ENCODE data around the gene MLLT3.

Gene MLLT3

DNA sequence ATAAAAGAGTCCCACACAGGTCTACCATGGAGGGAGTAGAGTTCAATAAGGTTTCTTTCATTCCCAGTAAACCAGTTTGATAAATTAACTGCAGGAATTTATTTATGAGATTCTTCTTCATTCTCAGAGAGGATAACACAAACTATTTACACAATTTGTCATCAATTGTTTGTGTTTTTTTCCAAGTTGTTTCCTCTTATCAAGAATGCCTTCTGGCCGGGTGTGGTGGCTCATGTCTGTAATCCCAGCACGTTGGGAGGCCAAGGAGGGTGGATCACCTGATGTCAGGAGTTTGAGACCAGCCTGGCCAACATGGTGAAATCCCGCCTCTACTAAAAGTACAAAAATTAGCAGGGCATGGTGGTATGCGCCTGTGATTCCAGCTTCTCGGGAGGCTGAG is 216.7 kb downstream of the MLLT3 start:
- Histone ChIP-seq H3K27me3 (ENCODE audit: insufficient read depth, low read length, poor library complexity, severe bottlenecking) (no peaks in the 10 kb centered on the region), H3F3A (ENCODE audit: low read depth) (no peaks in the 10 kb centered on the region), H3K4me3 (ENCODE audit: low read length, poor library complexity, severe bottlenecking) (no peak overlapping the region), H3K4me2 (ENCODE audit: low read depth, low read length, poor library complexity, severe bottlenecking) (no peak overlapping the region), H3K9me2 (replicated peaks; ENCODE audit: low read depth, low read length) (no peaks in the 10 kb centered on the region), H3K4me1 (ENCODE audit: insufficient read depth, low read length, poor library complexity, severe bottlenecking) (peaks cover 26% of the 10 kb centered on the region), H4K20me1 (ENCODE audit: insufficient read depth, low read length, poor library complexity, severe bottlenecking) (peaks cover 7% of the 10 kb centered on the region), H3K36me3 (ENCODE audit: insufficient read depth, low read length) (peaks cover 8% of the 10 kb centered on the region), H3K9ac (ENCODE audit: low read depth, low read length, poor library complexity, severe bottlenecking) (no peak overlapping the region), H3K79me2 (ENCODE audit: insufficient read depth, low read length) (peaks cover 20% of the 10 kb centered on the region; the same call in 1 of the 2 replicates), H3K9me3 (ENCODE audit: insufficient read depth, low read depth, low read length) (no peaks in the 10 kb centered on the region), H2AFZ (ENCODE audit: low read length) (no peak overlapping the region)
- TF ChIP-seq EZH2phosphoT487 (IDR thresholded peaks at IDR 0.05; ENCODE audit: borderline replicate concordance): no peak
- TF ChIP-seq, protein P1, sequence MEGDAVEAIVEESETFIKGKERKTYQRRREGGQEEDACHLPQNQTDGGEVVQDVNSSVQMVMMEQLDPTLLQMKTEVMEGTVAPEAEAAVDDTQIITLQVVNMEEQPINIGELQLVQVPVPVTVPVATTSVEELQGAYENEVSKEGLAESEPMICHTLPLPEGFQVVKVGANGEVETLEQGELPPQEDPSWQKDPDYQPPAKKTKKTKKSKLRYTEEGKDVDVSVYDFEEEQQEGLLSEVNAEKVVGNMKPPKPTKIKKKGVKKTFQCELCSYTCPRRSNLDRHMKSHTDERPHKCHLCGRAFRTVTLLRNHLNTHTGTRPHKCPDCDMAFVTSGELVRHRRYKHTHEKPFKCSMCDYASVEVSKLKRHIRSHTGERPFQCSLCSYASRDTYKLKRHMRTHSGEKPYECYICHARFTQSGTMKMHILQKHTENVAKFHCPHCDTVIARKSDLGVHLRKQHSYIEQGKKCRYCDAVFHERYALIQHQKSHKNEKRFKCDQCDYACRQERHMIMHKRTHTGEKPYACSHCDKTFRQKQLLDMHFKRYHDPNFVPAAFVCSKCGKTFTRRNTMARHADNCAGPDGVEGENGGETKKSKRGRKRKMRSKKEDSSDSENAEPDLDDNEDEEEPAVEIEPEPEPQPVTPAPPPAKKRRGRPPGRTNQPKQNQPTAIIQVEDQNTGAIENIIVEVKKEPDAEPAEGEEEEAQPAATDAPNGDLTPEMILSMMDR (conservative IDR thresholded peaks at IDR 0.05; ENCODE audit: low read length): no peak

- Histone ChIP-seq H3K4me2 (ENCODE audit: low read depth, low read length, poor library complexity, severe bottlenecking) (no peak overlapping the region), H2AFZ (ENCODE audit: low read length) (no peak overlapping the region), H3K36me3 (ENCODE audit: insufficient read depth, low read length) (peaks cover 8% of the 10 kb centered on the region)
Observed at GRCh38 chr9:20405078-20405477, 217.2 kb downstream of the MLLT3 start.

GRCh38 chr9:20404192-20404813 is 218.0 kb downstream of the MLLT3 start:
- Histone ChIP-seq H3K9ac (ENCODE audit: low read depth, low read length, poor library complexity, severe bottlenecking) (no peak overlapping the region), H3K4me1 (ENCODE audit: insufficient read depth, low read length, poor library complexity, severe bottlenecking) (peaks cover 24% of the 10 kb centered on the region), H3K9me3 (ENCODE audit: insufficient read depth, low read depth, low read length) (no peaks in the 10 kb centered on the region), H3K36me3 (ENCODE audit: insufficient read depth, low read length) (peaks cover 8% of the 10 kb centered on the region; the same call in 1 of the 2 replicates), H3F3A (ENCODE audit: low read depth) (no peaks in the 10 kb centered on the region), H3K4me3 (ENCODE audit: low read length, poor library complexity, severe bottlenecking) (no peak overlapping the region), H3K4me2 (ENCODE audit: low read depth, low read length, poor library complexity, severe bottlenecking) (no peak overlapping the region), H2AFZ (ENCODE audit: low read length) (no peak overlapping the region), H3K79me2 (ENCODE audit: insufficient read depth, low read length) (peaks cover 16% of the 10 kb centered on the region; the same call in 1 of the 2 replicates), H3K9me2 (replicated peaks; ENCODE audit: low read depth, low read length) (no peaks in the 10 kb centered on the region), H4K20me1 (ENCODE audit: insufficient read depth, low read length, poor library complexity, severe bottlenecking) (peaks cover 7% of the 10 kb centered on the region), H3K27me3 (ENCODE audit: insufficient read depth, low read length, poor library complexity, severe bottlenecking) (no peaks in the 10 kb centered on the region)
- TF ChIP-seq EZH2phosphoT487 (IDR thresholded peaks at IDR 0.05; ENCODE audit: borderline replicate concordance): no peak
- TF ChIP-seq, protein P1 (conservative IDR thresholded peaks at IDR 0.05; ENCODE audit: low read length): no peak

More at GRCh38 chr9:20405078-20405477, 217.2 kb downstream of the MLLT3 start:
- Histone ChIP-seq H3K9me2 (replicated peaks; ENCODE audit: low read depth, low read length) (no peaks in the 10 kb centered on the region), H4K20me1 (ENCODE audit: insufficient read depth, low read length, poor library complexity, severe bottlenecking) (peaks cover 7% of the 10 kb centered on the region), H3K9me3 (ENCODE audit: insufficient read depth, low read depth, low read length) (no peaks in the 10 kb centered on the region), H3K9ac (ENCODE audit: low read depth, low read length, poor library complexity, severe bottlenecking) (no peak overlapping the region), H3K4me1 (ENCODE audit: insufficient read depth, low read length, poor library complexity, severe bottlenecking) (peaks cover 26% of the 10 kb centered on the region), H3F3A (ENCODE audit: low read depth) (no peaks in the 10 kb centered on the region), H3K27me3 (ENCODE audit: insufficient read depth, low read length, poor library complexity, severe bottlenecking) (no peaks in the 10 kb centered on the region), H3K79me2 (ENCODE audit: insufficient read depth, low read length) (peaks cover 19% of the 10 kb centered on the region; the same call in 1 of the 2 replicates), H3K4me3 (ENCODE audit: low read length, poor library complexity, severe bottlenecking) (no peak overlapping the region)
- TF ChIP-seq, protein P1 (conservative IDR thresholded peaks at IDR 0.05; ENCODE audit: low read length): no peak
- no peak for TF ChIP-seq EZH2phosphoT487 (IDR thresholded peaks at IDR 0.05; ENCODE audit: borderline replicate concordance)

Data from Loucy (cell line).